A549 (cell line): Measurements from ENCODE around the gene MMP24. TPM values are rescaled to one million over a fixed set of nuclear protein-coding genes. Genes with fewer than 3 reads are reported as not detected.

Source experiments
- ATAC-seq, 2 experiments: fragments of 200-7000 bp in 1 of 2; fragments of >200 bp in 1 of 2; cut with Nextera tagmentation in 1 of 2; cut with Tn5 transposase in 1 of 2; 3 replicates each; pipeline versions ENCODE4 v1.8.0 to v1.9.1; 2018 to 2020; ENCODE audit warnings: mild to moderate bottlenecking in 1 of 2, moderate library complexity in 1 of 2
- CTCF ChIA-PET: fragments of 300-600 bp; sonication (Branson Sonifier 250); formaldehyde crosslinking; extraction: SDS; loops from one replicate; lab custom pipeline; 2021; ENCODE audit warnings: antibody characterized with exemption, inconsistent platforms; lab: Yijun Ruan, JAX
- POLR2A ChIA-PET: fragments of 350-600 bp; formaldehyde crosslinking; extraction: SDS; loops from one replicate; lab custom pipeline; 2021; ENCODE audit warnings: antibody characterized with exemption, inconsistent platforms; lab: Yijun Ruan, JAX
- DNase-seq, 2 experiments: peaks; one replicate each; pipeline versions ENCODE4 v3.0.0 to v3.0.0-alpha.2; 2011 to 2016; ENCODE audit warnings: low read depth in 1 of 2, low spot score in 1 of 2
- FAIRE-seq: peaks from 2 replicates; lab custom pipeline; 2011; peaks lifted over from hg19 to GRCh38; lab: Jason Lieb, UNC
- H3K27ac ChIP-seq, 2 experiments: fragments of >200 bp; sonication (Bioruptor Twin); formaldehyde crosslinking; 3 replicates each; pipeline ENCODE4 v1.5.1; 2016 to 2017
- H3K4me1 ChIP-seq: fragments of >200 bp; sonication (Bioruptor Twin); formaldehyde crosslinking; 3 replicates; pipeline ENCODE4 v1.6.1; 2016
- H3K4me2 ChIP-seq: fragments of >200 bp; sonication (Bioruptor Twin); formaldehyde crosslinking; 3 replicates; pipeline ENCODE4 v1.6.1; 2016
- H3K4me3 ChIP-seq: fragments of >200 bp; sonication (Bioruptor Twin); formaldehyde crosslinking; 3 replicates; pipeline ENCODE4 v1.5.1; 2016
- H3K9me3 ChIP-seq: fragments of >200 bp; sonication (Bioruptor Twin); formaldehyde crosslinking; 3 replicates; pipeline ENCODE4 v1.6.1; 2016
- BCL3 ChIP-seq: fragments of >200 bp; sonication (Bioruptor Twin); formaldehyde crosslinking; IDR thresholded peaks from 3 replicates; pipeline ENCODE4 v1.6.1; 2016
- CBX2 ChIP-seq: fragments of 200-600 bp; sonication (generic); IDR thresholded peaks from 2 replicates; pipeline ENCODE4 v1.6.1; 2016; ENCODE audit warnings: low read depth, mild to moderate bottlenecking, borderline replicate concordance
- CEBPB ChIP-seq, 2 experiments: fragments of >200 bp in 1 of 2; sonication (Bioruptor Twin) in 1 of 2; formaldehyde crosslinking in 1 of 2; IDR thresholded peaks; 2 replicates each; pipeline ENCODE4 v1.6.1; 2012 to 2016
- CHD2 ChIP-seq: fragments of 150-350 bp; IDR thresholded peaks from 2 replicates; pipeline ENCODE4 v1.6.1; 2014; ENCODE audit warnings: low read length; ENCODE audit not compliant: partially characterized antibody
- CHD4 ChIP-seq: fragments of 200-600 bp; sonication (generic); IDR thresholded peaks from 2 replicates; pipeline ENCODE4 v1.6.1; 2016; ENCODE audit warnings: antibody characterized with exemption, mild to moderate bottlenecking, borderline replicate concordance
- EHF ChIP-seq: fragments of 250-450 bp; sonication (Bioruptor Pico); IDR thresholded peaks from 2 replicates; pipeline ENCODE4 v1.5.0; 2020; ENCODE audit warnings: mild to moderate bottlenecking
- EHMT2 ChIP-seq: fragments of 200-600 bp; sonication (generic); IDR thresholded peaks from 2 replicates; pipeline ENCODE4 v1.6.1; 2016; ENCODE audit warnings: antibody characterized with exemption, low read depth, mild to moderate bottlenecking, moderate library complexity
- ESRRA ChIP-seq: fragments of 150-350 bp; IDR thresholded peaks from 2 replicates; pipeline ENCODE4 v1.6.1; 2014; ENCODE audit warnings: mild to moderate bottlenecking, low read length, borderline replicate concordance
- FOSB ChIP-seq: fragments of 250-450 bp; sonication (Bioruptor Pico); IDR thresholded peaks from 2 replicates; pipeline ENCODE4 v1.5.0; 2020; ENCODE audit warnings: mild to moderate bottlenecking, moderate library complexity
- FOSL2 ChIP-seq, 2 experiments: fragments of 450-650 bp in 1 of 2; fragments of >200 bp in 1 of 2; sonication (Bioruptor Twin) in 1 of 2; formaldehyde crosslinking; IDR thresholded peaks; 2 replicates each; pipeline versions ENCODE4 v1.5.0 to v1.6.1; 2016 to 2020; ENCODE audit warnings: mild to moderate bottlenecking in 1 of 2, moderate library complexity in 1 of 2
- GATA3 ChIP-seq: IDR thresholded peaks from 2 replicates; pipeline ENCODE4 v1.6.1; 2012; ENCODE audit warnings: borderline replicate concordance
- HEYL ChIP-seq: fragments of 250-450 bp; sonication (Bioruptor Pico); IDR thresholded peaks from 2 replicates; pipeline ENCODE4 v1.8.0; 2021; ENCODE audit warnings: mild to moderate bottlenecking, moderate library complexity
- HMGXB4 ChIP-seq: fragments of 250-450 bp; sonication (Bioruptor Pico); IDR thresholded peaks from 2 replicates; pipeline ENCODE4 v1.5.0; 2021; ENCODE audit warnings: mild to moderate bottlenecking, moderate library complexity, borderline replicate concordance
- HOXB13 ChIP-seq: fragments of 250-450 bp; sonication (Bioruptor Pico); IDR thresholded peaks from 2 replicates; pipeline ENCODE4 v1.5.0; 2020; ENCODE audit warnings: low read depth, mild to moderate bottlenecking, moderate library complexity
- JUN ChIP-seq, 2 experiments: fragments of >200 bp; sonication (Bioruptor Twin); formaldehyde crosslinking; IDR thresholded peaks; 2 replicates in 1 of 2; 3 replicates in 1 of 2; pipeline ENCODE4 v1.6.1; 2016 to 2017
- KDM1A ChIP-seq: fragments of 200-600 bp; sonication (generic); IDR thresholded peaks from 2 replicates; pipeline ENCODE4 v1.6.1; 2016; ENCODE audit warnings: low read depth, mild to moderate bottlenecking
- KDM5A ChIP-seq: fragments of 200-600 bp; sonication (generic); IDR thresholded peaks from 2 replicates; pipeline ENCODE4 v1.6.1; 2016; ENCODE audit warnings: antibody characterized with exemption, mild to moderate bottlenecking
- MAX ChIP-seq: IDR thresholded peaks from 2 replicates; pipeline ENCODE4 v1.6.1; 2012
- MYC ChIP-seq: IDR thresholded peaks from 2 replicates; pipeline ENCODE4 v1.6.1; 2012; ENCODE audit warnings: mild to moderate bottlenecking, inconsistent platforms, low read length, improper control_type of control experiment, borderline replicate concordance
- NFE2L2 ChIP-seq: fragments of 150-350 bp; conservative IDR thresholded peaks from 2 replicates; pipeline ENCODE4 v1.6.1; 2014; ENCODE audit warnings: low read length
- PBX3 ChIP-seq: IDR thresholded peaks from 2 replicates; pipeline ENCODE4 v1.6.1; 2012
- POLR2A ChIP-seq: IDR thresholded peaks from 2 replicates; pipeline ENCODE4 v1.6.1; 2012; ENCODE audit warnings: mild to moderate bottlenecking, low read length
- POLR2AphosphoS2 ChIP-seq: conservative IDR thresholded peaks from 2 replicates; pipeline ENCODE4 v1.6.1; 2012; ENCODE audit warnings: low read length, improper control_type of control experiment, inconsistent platforms
- REST ChIP-seq: fragments of 200-600 bp; sonication (generic); IDR thresholded peaks from 2 replicates; pipeline ENCODE4 v1.6.1; 2016; ENCODE audit warnings: antibody characterized with exemption, mild to moderate bottlenecking, moderate library complexity
- RFX5 ChIP-seq: fragments of 450-650 bp; IDR thresholded peaks from 2 replicates; pipeline ENCODE4 v1.7.1; 2014; ENCODE audit warnings: antibody characterized with exemption, mild to moderate bottlenecking, moderate library complexity
- SMC3 ChIP-seq: fragments of >200 bp; sonication (Bioruptor Twin); formaldehyde crosslinking; IDR thresholded peaks from 3 replicates; pipeline ENCODE4 v1.6.1; 2018; ENCODE audit warnings: inconsistent platforms
- SREBF2 ChIP-seq: fragments of 450-650 bp; IDR thresholded peaks from 2 replicates; pipeline ENCODE4 v1.6.1; 2014; ENCODE audit warnings: mild to moderate bottlenecking, moderate library complexity
- TFCP2L1 ChIP-seq: fragments of 250-450 bp; sonication (Bioruptor Pico); IDR thresholded peaks from 2 replicates; pipeline ENCODE4 v1.5.0; 2021; ENCODE audit warnings: mild to moderate bottlenecking
- ZC3H11A ChIP-seq: fragments of 450-650 bp; IDR thresholded peaks from 2 replicates; pipeline ENCODE4 v1.6.1; 2014; ENCODE audit warnings: antibody characterized with exemption, mild to moderate bottlenecking
- ZNF302 ChIP-seq: fragments of 250-450 bp; sonication (Bioruptor Pico); IDR thresholded peaks from 2 replicates; pipeline ENCODE4 v1.9.0; 2021; ENCODE audit warnings: inconsistent platforms, mild to moderate bottlenecking, moderate library complexity
- WGBS: methylation state at CpG from one replicate; pipeline ENCODE4 v1.1.6; 2017; ENCODE audit errors: missing lambda C conversion rate; 5-methylcytosine and 5-hydroxymethylcytosine counted together
- polyA plus RNA-seq, 4 experiments: library from polyadenylated mRNA; depleted of rRNA in 3 of 4; stranded (reverse); fragments of >200 nt; fragmentation: RNase III in 1 of 4; extraction: RNeasy Plus Mini Kit Qiagen cat#74134 plus additional on column Dnase treatment in 1 of 4; gene quantifications; 2 replicates in 3 of 4; 3 replicates in 1 of 4; pipeline ENCODE4 v1.2.3, GENCODE V29; 2011 to 2017

Gene MMP24
- polyA plus RNA-seq, 2 of the 4 experiments (the other 2 are of a cell fraction) = 21.3 to 33.3 TPM

GRCh38 chr20:35276408-35276807 is 49.9 kb downstream of the MMP24 start:
- CTCF ChIA-PET = interaction anchor here (0.6 to 15.8 kb wide), 10 partner anchors 8 to 401 kb away, joined by 3 to 333 read pairs (median 4); partner anchors contain the start of gene EDEM2
- TF ChIP-seq MAX (0 out of 2 replicates have a peak, but pooled peaks have one; percentile 20), CHD2 (no peak)

GRCh38 chr20:35277127-35277526 is 50.6 kb downstream of the MMP24 start:
- POLR2A ChIA-PET = interaction anchor here (0.9 to 1.6 kb wide), 6 partner anchors 13 to 369 kb away, joined by 3 to 17 read pairs (median 5); partner anchors contain the start of gene SPAG4
- CTCF ChIA-PET = interaction anchor here (0.6 to 15.8 kb wide), 10 partner anchors 8 to 181 kb away, joined by 3 to 333 read pairs (median 9); partner anchors contain the start of gene EDEM2
- ATAC-seq = peak; percentile 10 to 31; a peak in 5 of 6 replicates
- FAIRE-seq = no peak
- no peak for DNase-seq
- Histone ChIP-seq H3K27ac (peak overlapping the region; percentile 98 to 99), H3K4me1 (peaks cover 27% of the 10 kb centered on the region), H3K9me3 (no peaks in the 10 kb centered on the region), H3K4me2 (peak overlapping the region; percentile 94), H3K4me3 (peak overlapping the region; percentile 76)
- WGBS = 20% methylated on average over 6 of the region's 10 CpGs
- TF ChIP-seq SREBF2 (no peak), POLR2A (no peak), FOSB (peak; percentile 93), POLR2AphosphoS2 (peak; percentile 56; the same call in 1 of the 2 replicates), CBX2 (no peak), KDM1A (no peak), PBX3 (peak; percentile 78), TFCP2L1 (CRISPR knock-in tag) (0 out of 2 replicates have a peak, but pooled peaks have one; percentile 46), HMGXB4 (CRISPR knock-in tag) (no peak), EHF (CRISPR knock-in tag) (no peak), REST (no peak), CEBPB (IDR thresholded peaks at IDR 0.05) (no peak), SMC3 (no peak), HOXB13 (CRISPR knock-in tag) (no peak), ZC3H11A (no peak), MAX (no peak), MYC (no peak), EHMT2 (no peak), RFX5 (no peak), FOSL2 (IDR thresholded peaks at IDR 0.05) (no peak), FOSL2 (CRISPR knock-in tag; IDR thresholded peaks at IDR 0.05) (no peak), KDM5A (no peak), CHD4 (no peak), ESRRA (no peak), BCL3 (peak; percentile 52; the same call in 1 of the 3 replicates), ZNF302 (CRISPR knock-in tag) (no peak), HEYL (CRISPR knock-in tag) (no peak), NFE2L2 (no peak), JUN (IDR thresholded peaks at IDR 0.05) (no peak), GATA3 (no peak)

More at GRCh38 chr20:35276408-35276807, 49.9 kb downstream of the MMP24 start:
- H3K4me1 ChIP-seq = peaks cover 34% of the 10 kb centered on the region
- DNase-seq = no peak
- POLR2A ChIA-PET = interaction anchor here (1.3 to 1.4 kb wide), 2 partner anchors 8 to 130 kb away, joined by 5 to 6 read pairs; partner anchors contain the start of gene EIF6
- 87% methylated on average over 5 of the region's 6 CpGs for WGBS
- no peaks in the 10 kb centered on the region for H3K9me3 ChIP-seq
- no peak for FAIRE-seq
- ATAC-seq = peak; percentile 2 to 4; a peak in 2 of 6 replicates
- peak overlapping the region; percentile 76 for H3K4me3 ChIP-seq
- peak overlapping the region; percentile 98 to 99 for H3K27ac ChIP-seq
- H3K4me2 ChIP-seq = peak overlapping the region; percentile 94
